LNCaP clone FGC (cell line): Measurements from ENCODE around the gene CALR.
"Not testable (repeated sequence)": the region's sequence is repeated elsewhere in the genome, so short reads cannot be mapped to it uniquely, and the experiment has no call there.

ENCODE experiments used
- DNase-seq: peaks from one replicate; pipeline ENCODE4 v3.0.0-alpha.2; 2011; ENCODE audit warnings: low read depth
- H3K4me3 ChIP-seq: 2 replicates; pipeline ENCODE4 v1.5.1; 2011; ENCODE audit warnings: mild to moderate bottlenecking, low read depth, low read length, control low read depth
- TF ChIP-seq, protein P1 (sequence below): IDR thresholded peaks from 2 replicates; pipeline ENCODE4 v1.5.1; 2012; ENCODE audit warnings: mild to moderate bottlenecking; ENCODE audit not compliant: control insufficient read depth, insufficient read depth; ENCODE audit errors: extremely low read depth

Gene CALR

DNA sequence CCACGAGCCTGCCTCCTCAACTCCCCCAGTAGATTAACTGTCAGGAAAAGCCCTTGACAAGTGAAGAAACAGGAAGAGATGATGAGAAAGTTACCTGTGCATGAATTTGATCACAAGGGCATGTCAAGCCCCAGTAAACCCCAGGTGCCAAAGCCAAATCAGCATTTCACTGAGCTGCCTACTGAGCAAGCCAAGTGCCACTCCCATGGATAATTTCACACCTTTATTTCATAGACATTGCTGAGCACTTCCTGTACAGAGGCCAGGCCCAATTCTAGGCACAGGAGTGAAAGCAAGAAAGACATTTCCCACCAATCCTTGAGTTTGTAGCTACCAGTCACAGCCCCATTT is 16.2 kb downstream of the CALR start:
- no peak for DNase-seq
- H3K4me3 ChIP-seq, result no peak overlapping the region
- TF ChIP-seq, protein P1, sequence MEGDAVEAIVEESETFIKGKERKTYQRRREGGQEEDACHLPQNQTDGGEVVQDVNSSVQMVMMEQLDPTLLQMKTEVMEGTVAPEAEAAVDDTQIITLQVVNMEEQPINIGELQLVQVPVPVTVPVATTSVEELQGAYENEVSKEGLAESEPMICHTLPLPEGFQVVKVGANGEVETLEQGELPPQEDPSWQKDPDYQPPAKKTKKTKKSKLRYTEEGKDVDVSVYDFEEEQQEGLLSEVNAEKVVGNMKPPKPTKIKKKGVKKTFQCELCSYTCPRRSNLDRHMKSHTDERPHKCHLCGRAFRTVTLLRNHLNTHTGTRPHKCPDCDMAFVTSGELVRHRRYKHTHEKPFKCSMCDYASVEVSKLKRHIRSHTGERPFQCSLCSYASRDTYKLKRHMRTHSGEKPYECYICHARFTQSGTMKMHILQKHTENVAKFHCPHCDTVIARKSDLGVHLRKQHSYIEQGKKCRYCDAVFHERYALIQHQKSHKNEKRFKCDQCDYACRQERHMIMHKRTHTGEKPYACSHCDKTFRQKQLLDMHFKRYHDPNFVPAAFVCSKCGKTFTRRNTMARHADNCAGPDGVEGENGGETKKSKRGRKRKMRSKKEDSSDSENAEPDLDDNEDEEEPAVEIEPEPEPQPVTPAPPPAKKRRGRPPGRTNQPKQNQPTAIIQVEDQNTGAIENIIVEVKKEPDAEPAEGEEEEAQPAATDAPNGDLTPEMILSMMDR, result no peak

DNA sequence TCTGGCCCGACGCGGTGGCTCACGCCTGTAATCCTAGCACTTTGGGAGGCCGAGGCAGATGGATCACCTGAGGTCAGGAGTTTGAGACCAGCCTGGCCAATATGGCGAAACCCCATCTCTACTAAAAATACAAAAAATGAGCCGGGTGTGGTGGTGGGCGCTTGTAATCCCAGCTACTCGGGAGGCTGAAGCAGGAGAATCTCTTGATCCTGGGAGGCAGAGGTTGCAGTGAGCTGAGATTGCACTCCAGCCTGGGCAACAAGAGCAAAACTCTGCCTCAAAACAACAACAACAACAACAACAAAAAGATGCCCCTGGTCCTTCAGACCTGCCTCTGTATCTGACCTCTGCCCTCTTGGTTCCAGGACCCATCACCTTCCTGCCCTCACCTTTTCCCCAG is 17.2 kb downstream of the CALR start:
- H3K4me3 ChIP-seq, result peak overlapping the region; percentile 96
- not testable (repeated sequence) for DNase-seq

DNA sequence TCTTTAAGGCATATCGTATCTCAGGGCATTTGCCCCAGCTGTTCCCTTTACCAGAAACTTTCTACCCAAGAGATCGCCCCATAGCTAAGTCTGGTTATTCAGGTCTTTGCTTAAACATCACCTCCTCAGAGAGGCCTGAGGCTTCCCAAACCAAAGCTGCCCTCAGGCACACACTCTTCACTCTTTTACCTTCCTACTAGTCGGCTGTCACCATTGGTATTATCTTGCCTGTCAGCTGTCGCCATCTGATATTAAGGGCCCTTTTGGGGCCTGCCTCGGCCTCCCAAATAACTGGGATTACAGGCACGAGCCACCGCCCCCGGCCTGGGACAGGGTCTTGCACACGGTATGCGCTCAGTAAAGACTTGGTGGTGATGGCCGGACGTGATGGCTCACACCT is 17.6 kb downstream of the CALR start:
- H3K4me3 ChIP-seq, result peak overlapping the region; percentile 96
- TF ChIP-seq, protein P1, result no peak
- no peak for DNase-seq

DNA sequence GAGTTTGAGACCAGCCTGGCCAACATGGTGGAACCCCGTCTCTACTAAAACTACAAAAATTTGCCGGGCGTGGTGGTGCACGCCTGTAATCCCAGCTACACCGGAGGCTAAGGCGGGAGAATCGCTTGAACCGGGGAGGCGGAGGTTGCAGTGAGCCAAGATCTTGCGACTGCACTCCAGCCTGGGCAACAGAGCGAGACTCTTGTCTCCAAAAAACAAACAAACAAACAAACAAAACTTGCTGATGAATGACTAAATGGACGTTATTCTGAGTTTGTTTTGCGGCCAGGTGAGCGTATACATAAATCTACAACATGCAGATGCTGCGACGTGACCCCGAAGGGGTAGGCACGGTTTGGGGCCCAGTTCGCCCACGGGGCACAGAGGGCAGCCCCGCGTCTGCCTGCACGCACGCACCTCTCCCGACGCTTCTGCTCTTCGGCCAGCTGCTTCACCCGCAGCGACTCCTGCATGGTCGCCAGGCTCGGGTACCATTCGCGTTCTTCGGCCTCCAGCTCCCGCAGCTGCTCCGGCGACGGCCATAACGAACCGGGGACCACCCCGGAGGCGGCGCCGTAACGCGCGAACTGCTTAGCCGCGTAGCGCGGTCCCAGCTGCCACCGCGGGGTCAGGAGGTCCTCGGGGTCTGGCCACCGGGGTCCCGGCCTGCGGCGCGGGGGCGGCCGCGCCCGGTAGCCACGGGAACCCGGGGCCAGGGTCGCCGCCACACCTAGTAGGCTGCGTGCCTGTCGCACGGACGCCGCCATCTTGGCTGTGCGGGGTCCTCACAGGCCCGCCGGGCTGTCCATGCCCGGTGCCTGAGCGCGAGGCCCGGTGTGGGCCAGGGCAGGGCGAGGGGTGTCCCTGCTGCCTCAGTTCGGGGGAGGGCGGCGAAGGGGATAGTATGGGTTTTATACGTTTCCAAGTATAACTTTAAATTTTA is 18.3 kb downstream of the CALR start, which contains the start of gene GADD45GIP1:
Gene GADD45GIP1 (minus strand): TSS at position 778 of the 943 bp plus-strand sequence. CDS start 11 bp downstream, at position 767.
- TF ChIP-seq, protein P1, result no peak
- peak within 1 kb of the TSS; percentile 96 for H3K4me3 ChIP-seq
- DNase-seq, result peak; percentile 46

DNA sequence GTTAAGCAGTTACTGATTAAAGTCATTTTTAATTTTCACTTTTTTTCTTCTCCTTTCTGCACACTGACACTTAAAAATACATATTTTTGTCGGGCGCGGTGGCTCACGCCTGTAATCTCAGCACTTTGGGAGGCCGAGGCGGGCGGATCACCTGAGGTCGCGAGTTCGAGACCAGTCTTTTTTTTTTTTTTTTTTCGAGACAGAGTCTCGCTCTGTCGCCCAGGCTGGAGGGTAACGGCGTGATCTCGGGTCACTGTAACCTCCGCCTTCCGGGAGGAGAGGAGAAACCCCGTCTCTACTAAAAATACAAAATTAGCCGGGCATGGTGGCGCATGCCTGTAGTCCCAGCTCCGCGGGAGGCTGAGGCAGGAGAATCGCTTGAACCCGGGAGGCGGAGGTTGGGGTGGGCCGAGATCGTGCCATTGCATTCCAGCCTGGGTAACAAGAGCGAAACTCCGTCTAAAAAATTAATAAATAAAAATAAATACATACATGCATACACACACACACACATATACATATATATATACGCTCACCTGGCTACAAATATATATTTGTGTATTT is 19.1 kb downstream of the CALR start:
- DNase-seq, result not testable (repeated sequence)
- peak overlapping the region; percentile 96 for H3K4me3 ChIP-seq

DNA sequence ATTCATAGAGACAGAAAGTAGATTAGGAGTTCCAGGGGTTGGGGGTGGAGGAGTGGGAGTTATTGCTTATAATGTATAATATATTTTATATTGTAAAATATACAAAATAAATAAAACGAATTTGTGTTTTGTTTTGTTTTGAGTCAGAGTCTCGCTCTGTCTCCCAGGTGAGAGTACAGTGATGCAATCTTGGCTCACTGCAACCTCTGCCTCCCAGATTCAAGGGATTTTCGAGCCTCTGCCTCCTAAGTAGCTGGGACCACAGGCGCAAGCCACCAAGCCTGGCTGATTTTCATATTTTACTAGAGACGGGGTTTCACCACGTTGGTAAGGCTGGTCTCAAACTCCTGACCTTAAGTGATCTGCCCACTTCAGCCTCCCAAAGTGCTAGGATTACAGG is 21.1 kb downstream of the CALR start:
- H3K4me3 ChIP-seq, result no peak overlapping the region
- DNase-seq, result no peak
- TF ChIP-seq, protein P1, result no peak

DNA sequence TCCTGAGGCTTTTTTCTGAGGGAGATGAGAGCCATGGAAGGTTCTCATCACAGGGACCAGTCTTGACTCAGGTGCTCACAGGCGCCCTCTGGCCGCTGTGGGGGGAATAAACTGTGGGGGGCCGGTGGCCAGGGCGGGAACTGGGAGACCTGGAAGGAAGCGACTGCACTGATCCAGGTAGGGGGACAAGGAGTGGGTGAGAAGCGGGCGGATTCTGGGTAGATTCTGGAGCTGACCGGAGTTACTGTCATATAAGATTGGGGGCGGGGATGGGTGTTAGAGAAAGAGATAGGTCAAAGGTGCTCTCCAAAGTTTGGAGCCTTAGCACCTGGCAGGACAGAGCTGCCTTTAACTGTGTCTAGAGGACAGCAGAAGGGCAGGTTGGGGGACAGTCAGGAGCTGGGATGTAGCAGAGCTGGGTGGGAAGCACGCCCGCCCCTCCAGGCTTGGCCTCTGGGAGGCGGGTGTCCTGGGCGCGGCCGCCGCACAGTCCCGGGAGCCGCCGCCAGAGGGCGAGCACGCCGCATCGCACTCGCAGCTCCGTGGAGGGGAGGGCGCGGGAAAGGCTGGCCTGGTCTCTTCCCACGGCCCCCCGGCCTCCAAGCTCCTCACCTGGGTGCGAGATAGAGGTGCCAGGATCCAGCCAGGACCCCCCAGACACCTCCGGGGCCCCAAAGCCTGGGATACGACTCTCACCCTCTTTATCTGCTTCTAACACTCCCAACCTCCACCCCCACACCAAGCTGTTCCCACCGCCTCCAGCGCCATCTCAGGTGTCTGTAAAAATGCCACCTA is 26.8 kb downstream of the CALR start:
- TF ChIP-seq, protein P1, result peak; percentile 100
- peak overlapping the region; percentile 52 for H3K4me3 ChIP-seq
- no peak for DNase-seq
